ENCODE results near the gene FBXO7.

The FBXO7 gene

DNA sequence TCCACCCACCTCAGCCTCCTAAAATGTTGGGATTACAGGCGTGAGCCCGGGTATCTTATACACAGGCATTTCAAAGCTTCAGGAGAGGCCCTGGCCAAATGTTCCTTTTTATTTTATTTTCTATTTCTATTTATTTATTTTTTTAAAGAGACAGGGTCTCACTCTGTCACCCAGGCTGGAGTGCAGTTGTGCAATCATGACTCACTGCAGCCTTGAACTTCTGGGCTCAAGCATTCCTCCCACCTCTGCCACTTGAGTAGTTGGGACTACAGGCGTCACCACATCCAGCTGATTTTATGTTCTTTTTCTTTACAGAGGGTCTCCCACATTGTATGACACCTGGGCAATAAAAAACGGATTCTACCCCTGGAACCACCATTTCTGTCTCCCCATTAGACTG is 71.2 kb downstream of the FBXO7 start:
- H3K36me3 ChIP-seq (ENCODE audit: control insufficient read depth, low read depth, low read length): no peaks in the 10 kb centered on the region
- H3K4me3 ChIP-seq (ENCODE audit: low read length): no peak overlapping the region
- no peak overlapping the region for H3K9ac ChIP-seq (ENCODE audit: low read length)
- no peaks in the 10 kb centered on the region for H3K4me1 ChIP-seq (ENCODE audit: control insufficient read depth, low read depth, low read length)
- H3K9me3 ChIP-seq (ENCODE audit: control insufficient read depth, low read depth, low read length): no peaks in the 10 kb centered on the region
- no peaks in the 10 kb centered on the region for H3K27me3 ChIP-seq (ENCODE audit: control insufficient read depth, insufficient read depth, low read length)
- no peak overlapping the region for H3K27ac ChIP-seq (ENCODE audit: low read length)

DNA sequence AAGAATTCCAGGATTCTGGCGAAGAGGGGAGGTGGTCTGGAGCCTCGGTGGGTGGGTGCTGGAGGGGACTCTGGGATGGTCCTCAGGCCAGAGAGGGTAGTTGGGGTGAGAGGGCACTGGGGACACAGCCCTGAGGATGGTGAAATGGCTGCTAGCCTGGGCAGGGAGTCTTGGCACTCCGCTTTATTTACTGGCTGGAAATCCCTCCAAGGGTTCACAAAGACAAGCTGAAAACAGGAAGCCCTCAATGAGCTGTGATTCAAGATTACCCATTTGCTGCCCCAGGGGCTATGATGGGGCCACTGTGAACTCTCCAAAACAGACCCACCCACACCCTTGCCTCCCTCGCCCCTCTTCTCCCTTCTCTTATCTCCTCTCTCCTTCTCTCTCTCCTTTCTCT is 71.9 kb downstream of the FBXO7 start:
- Histone ChIP-seq H3K27ac (ENCODE audit: low read length) (no peak overlapping the region), H3K4me3 (ENCODE audit: low read length) (no peak overlapping the region), H3K4me1 (ENCODE audit: control insufficient read depth, low read depth, low read length) (no peaks in the 10 kb centered on the region), H3K27me3 (ENCODE audit: control insufficient read depth, insufficient read depth, low read length) (no peaks in the 10 kb centered on the region), H3K9me3 (ENCODE audit: control insufficient read depth, low read depth, low read length) (no peaks in the 10 kb centered on the region), H3K36me3 (ENCODE audit: control insufficient read depth, low read depth, low read length) (no peaks in the 10 kb centered on the region), H3K9ac (ENCODE audit: low read length) (no peak overlapping the region)

DNA sequence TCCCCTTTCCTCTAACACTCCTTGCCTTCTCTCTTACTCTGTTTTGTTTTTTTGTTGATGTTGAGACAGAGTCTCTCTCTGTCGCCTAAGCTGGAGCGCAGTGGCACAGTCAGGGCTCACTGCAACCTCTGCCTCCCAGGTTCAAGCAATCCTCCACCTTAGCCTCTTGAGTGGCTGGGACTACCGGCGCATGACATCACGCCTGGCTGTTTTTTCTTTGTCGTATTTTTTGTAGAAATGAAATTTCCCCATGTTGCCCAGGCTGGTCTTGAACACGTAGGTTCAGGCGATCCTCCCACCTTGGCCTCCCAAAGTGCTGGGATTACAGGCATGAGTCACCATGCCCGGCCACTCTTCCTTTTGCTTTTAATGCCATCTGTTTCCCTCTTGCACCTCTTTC is 72.3 kb downstream of the FBXO7 start:
- H3K36me3 ChIP-seq (ENCODE audit: control insufficient read depth, low read depth, low read length): no peaks in the 10 kb centered on the region
- no peaks in the 10 kb centered on the region for H3K9me3 ChIP-seq (ENCODE audit: control insufficient read depth, low read depth, low read length)
- no peak overlapping the region for H3K9ac ChIP-seq (ENCODE audit: low read length)
- H3K27me3 ChIP-seq (ENCODE audit: control insufficient read depth, insufficient read depth, low read length): no peaks in the 10 kb centered on the region
- no peak overlapping the region for H3K27ac ChIP-seq (ENCODE audit: low read length)
- H3K4me3 ChIP-seq (ENCODE audit: low read length): no peak overlapping the region
- no peaks in the 10 kb centered on the region for H3K4me1 ChIP-seq (ENCODE audit: control insufficient read depth, low read depth, low read length)

DNA sequence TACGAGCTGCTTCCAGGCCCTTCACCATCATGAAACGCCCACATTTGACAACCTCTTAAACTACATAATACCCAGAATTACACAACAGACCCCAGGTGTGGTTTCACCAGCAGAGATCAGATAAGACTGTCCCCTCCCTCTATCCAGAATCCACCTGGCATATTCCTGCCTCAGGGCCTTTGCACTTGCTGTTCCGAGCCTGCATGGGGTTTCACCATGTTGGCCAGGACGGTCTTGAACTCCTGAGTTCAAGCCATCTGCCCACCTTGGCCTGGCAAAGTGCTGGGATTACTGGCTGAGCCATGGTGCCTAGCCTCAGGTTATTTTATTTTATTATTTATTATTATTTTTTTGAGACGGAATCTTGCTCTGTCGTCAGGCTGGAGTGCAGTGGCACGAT is 73.4 kb downstream of the FBXO7 start:
- Histone ChIP-seq H3K9me3 (ENCODE audit: control insufficient read depth, low read depth, low read length) (no peaks in the 10 kb centered on the region), H3K27me3 (ENCODE audit: control insufficient read depth, insufficient read depth, low read length) (no peaks in the 10 kb centered on the region), H3K36me3 (ENCODE audit: control insufficient read depth, low read depth, low read length) (no peaks in the 10 kb centered on the region), H3K4me1 (ENCODE audit: control insufficient read depth, low read depth, low read length) (no peaks in the 10 kb centered on the region), H3K4me3 (ENCODE audit: low read length) (no peak overlapping the region), H3K27ac (ENCODE audit: low read length) (no peak overlapping the region), H3K9ac (ENCODE audit: low read length) (no peak overlapping the region)

Measured in iPS-18a (cell line).